Right atrium auricular region (tissue), 2 donors: ENCODE results near the gene ICAM2. TPM values are rescaled to one million over a fixed set of nuclear protein-coding genes. Genes with fewer than 3 reads are reported as not detected.

Source experiments
- DNase-seq: peaks from one replicate; pipeline ENCODE4 v3.0.0-alpha.2; 2019; ENCODE audit warnings: low spot score
- H3K27ac ChIP-seq, 2 donors: fragments of 200-600 bp; sonication (generic); 1 replicate in 1 of 2; 2 replicates in 1 of 2; pipeline ENCODE4 v1.5.1; 2016 to 2019
- H3K27me3 ChIP-seq, 2 donors: fragments of 200-600 bp; sonication (generic); one replicate each; pipeline versions ENCODE4 v1.5.1 to v1.6.0; 2017 to 2019
- H3K36me3 ChIP-seq: fragments of 200-600 bp; sonication (generic); one replicate; pipeline ENCODE4 v1.5.1; 2016
- H3K4me1 ChIP-seq, 2 donors: fragments of 200-600 bp; sonication (generic); one replicate each; pipeline versions ENCODE4 v1.5.1 to v1.6.0; 2017 to 2019
- H3K4me3 ChIP-seq, 2 donors: fragments of 200-600 bp; sonication (generic); 1 replicate in 1 of 2; 2 replicates in 1 of 2; pipeline ENCODE4 v1.5.1; 2017 to 2019; ENCODE audit warnings: mild to moderate bottlenecking in 1 of 2, moderate library complexity in 1 of 2
- H3K9me3 ChIP-seq, 2 donors: fragments of 200-600 bp; sonication (generic); one replicate each; pipeline ENCODE4 v1.5.1; 2019
- CTCF ChIP-seq, 2 donors: fragments of 200-600 bp; sonication (generic); IDR thresholded peaks; one replicate each; pipeline ENCODE4 v1.5.1; 2019; ENCODE audit warnings: antibody characterized with exemption in 2 of 2
- total RNA-seq, 2 donors: library from RNA; depleted of rRNA; stranded (reverse); fragments of >200 nt; gene quantifications; one replicate each; pipeline ENCODE4 v1.1.0, GENCODE V29; 2016

ICAM2 gene
- total RNA-seq, 2 donors from 2014 or later = 74.6 to 109 TPM

DNA sequence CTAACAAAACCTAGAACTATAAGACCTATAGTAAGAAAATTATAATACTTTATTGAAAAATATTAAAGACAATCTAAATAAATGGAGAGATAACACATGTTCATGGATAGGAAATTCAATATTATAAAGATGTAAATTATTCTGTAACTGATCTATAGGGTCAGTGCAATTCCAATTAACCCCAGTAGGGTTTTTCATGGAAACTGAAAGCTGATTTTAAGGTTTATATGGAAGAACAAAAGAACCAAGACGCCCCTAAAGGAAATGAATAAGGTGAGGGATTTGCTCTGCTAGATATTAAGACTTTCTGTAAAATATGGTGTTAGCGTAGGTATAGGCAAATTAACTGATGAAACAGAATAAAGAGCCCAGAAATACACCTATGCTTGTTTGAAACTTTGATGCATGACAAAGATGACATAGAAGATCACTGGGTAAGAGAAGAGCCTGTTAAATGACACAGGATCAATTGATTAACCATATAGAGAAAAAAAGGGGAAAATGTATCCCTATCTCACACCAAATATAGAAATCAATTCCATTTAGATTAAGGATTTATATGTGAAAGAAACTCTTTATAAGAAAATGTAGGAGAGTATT is 3.0 kb downstream of the ICAM2 start:
- no peak overlapping the region for H3K4me3 ChIP-seq
- TF ChIP-seq CTCF (IDR thresholded peaks at IDR 0.05) = peak in 1 of 2 donors; percentile 34
- no peaks in the 10 kb centered on the region for H3K36me3 ChIP-seq
- H3K27ac ChIP-seq = peak overlapping the region; percentile 26 to 33
- H3K9me3 ChIP-seq = no peaks in the 10 kb centered on the region
- peaks cover 0 to 15% of the 10 kb centered on the region in 2 donors for H3K4me1 ChIP-seq
- no peaks in the 10 kb centered on the region for H3K27me3 ChIP-seq
- no peak for DNase-seq

DNA sequence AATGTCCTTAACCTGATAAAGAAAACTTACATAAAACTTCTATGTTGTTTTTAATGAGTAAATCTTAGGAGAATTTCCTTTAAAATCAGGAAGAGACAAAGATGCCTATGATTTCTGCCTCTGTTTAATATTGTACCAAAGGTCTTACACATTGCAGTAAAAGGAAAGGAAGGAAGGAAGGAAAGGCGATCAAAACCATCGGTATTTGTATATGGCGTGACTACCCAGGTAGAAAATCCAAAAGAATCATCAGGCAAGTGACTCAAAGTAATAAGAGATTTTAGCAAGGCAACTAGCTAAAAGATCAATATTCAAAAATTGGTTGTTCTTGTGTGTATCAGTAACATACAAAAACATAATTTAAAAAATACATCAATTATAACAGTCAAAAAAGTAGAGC is 3.5 kb downstream of the ICAM2 start:
- H3K36me3 ChIP-seq = no peaks in the 10 kb centered on the region
- H3K4me3 ChIP-seq = no peak overlapping the region
- TF ChIP-seq CTCF (IDR thresholded peaks at IDR 0.05) = no peak
- H3K27ac ChIP-seq = peak overlapping the region; percentile 33 to 50
- peaks cover 0 to 15% of the 10 kb centered on the region in 2 donors for H3K4me1 ChIP-seq
- H3K9me3 ChIP-seq = no peaks in the 10 kb centered on the region
- no peaks in the 10 kb centered on the region for H3K27me3 ChIP-seq
- DNase-seq = no peak

- peaks cover 0 to 15% of the 10 kb centered on the region in 2 donors for H3K4me1 ChIP-seq
- H3K27ac ChIP-seq = peak overlapping the region; percentile 33 to 50
- H3K9me3 ChIP-seq = no peaks in the 10 kb centered on the region
- DNase-seq = no peak
- no peaks in the 10 kb centered on the region for H3K27me3 ChIP-seq
- TF ChIP-seq CTCF (IDR thresholded peaks at IDR 0.05) = peak in 1 of 2 donors; percentile 53
- no peak overlapping the region for H3K4me3 ChIP-seq
- no peaks in the 10 kb centered on the region for H3K36me3 ChIP-seq
Observed at GRCh38 chr17:64016231-64016784, 4.1 kb downstream of the ICAM2 start.

- Histone ChIP-seq H3K4me3 (no peak overlapping the region), H3K36me3 (no peaks in the 10 kb centered on the region), H3K9me3 (no peaks in the 10 kb centered on the region), H3K27ac (peak overlapping the region in 1 of 2 donors; percentile 12), H3K27me3 (no peaks in the 10 kb centered on the region), H3K4me1 (peaks cover 0 to 15% of the 10 kb centered on the region in 2 donors)
- no peak for DNase-seq
- no peak for TF ChIP-seq CTCF (IDR thresholded peaks at IDR 0.05)
Observed at GRCh38 chr17:64015447-64015846, 5.0 kb downstream of the ICAM2 start.

DNA sequence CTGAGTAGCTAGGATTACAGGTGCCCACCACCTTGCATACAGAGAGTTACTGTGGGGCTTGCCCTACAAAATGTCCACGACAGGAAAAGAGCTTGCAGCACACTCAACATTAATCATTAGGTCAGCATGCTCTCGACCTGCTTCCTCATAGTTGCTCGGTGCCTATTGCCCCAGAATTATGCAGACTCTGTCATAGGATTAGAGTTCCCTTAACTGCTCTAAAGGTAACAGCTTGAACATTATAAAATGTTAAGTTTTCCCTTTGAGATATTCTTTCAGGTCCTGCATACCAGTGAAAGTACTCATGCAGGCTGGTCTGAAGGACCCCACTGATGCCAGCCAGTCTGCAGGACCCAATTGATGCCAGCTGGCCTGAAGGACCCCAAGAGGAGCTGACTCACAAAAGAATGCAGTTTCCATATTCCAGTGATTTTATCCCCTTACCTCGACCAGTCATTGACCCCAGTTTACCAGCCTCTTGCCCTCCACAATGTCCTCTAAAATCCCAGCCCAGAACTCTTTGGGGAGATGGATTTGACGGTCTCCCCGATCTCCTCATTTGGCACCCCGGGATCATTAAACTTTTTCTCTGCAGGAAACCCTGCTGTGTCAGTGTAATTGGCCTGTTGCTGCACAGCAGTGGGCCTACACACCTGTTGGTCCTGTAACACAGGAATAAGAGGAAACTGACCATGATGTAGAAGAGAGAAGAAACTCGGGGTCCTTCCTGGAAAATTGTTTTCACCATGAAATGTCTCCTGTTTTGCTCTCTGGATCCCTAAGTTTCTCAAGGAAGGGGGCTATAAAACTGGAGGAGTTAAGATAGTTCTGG is 10.6 kb downstream of the ICAM2 start:
- Histone ChIP-seq H3K27ac (peak overlapping the region in 1 of 2 donors; percentile 3), H3K27me3 (no peaks in the 10 kb centered on the region), H3K4me1 (peaks cover 0 to 26% of the 10 kb centered on the region in 2 donors), H3K4me3 (no peak overlapping the region), H3K9me3 (no peaks in the 10 kb centered on the region), H3K36me3 (no peaks in the 10 kb centered on the region)
- peak; percentile 57 for DNase-seq
- TF ChIP-seq CTCF (IDR thresholded peaks at IDR 0.05) = no peak
